Ovary (tissue), 3 donors: ENCODE results near the gene TGFBR1.

Experiments used
- EP300 ChIP-seq: sonication (generic); formaldehyde crosslinking; IDR thresholded peaks from one replicate; pipeline ENCODE4 v1.6.1; 2017; ENCODE audit warnings: antibody characterized with exemption
- POLR2A ChIP-seq: fragments of 450-650 bp; IDR thresholded peaks from one replicate; pipeline ENCODE4 v1.6.1; 2017; ENCODE audit warnings: antibody characterized with exemption, mild to moderate bottlenecking, moderate library complexity
- TF ChIP-seq, protein P1 (sequence below), 3 donors: fragments of 450-650 bp in 2 of 3; fragments of 200-600 bp in 1 of 3; IDR thresholded peaks; one replicate each; pipeline versions ENCODE4 v1.5.1 to v1.8.0; 2016 to 2022; ENCODE audit warnings: antibody characterized with exemption in 3 of 3, mild to moderate bottlenecking in 1 of 3
- donor health status: DM: no; HTN: no; CAD: no.

DNA sequence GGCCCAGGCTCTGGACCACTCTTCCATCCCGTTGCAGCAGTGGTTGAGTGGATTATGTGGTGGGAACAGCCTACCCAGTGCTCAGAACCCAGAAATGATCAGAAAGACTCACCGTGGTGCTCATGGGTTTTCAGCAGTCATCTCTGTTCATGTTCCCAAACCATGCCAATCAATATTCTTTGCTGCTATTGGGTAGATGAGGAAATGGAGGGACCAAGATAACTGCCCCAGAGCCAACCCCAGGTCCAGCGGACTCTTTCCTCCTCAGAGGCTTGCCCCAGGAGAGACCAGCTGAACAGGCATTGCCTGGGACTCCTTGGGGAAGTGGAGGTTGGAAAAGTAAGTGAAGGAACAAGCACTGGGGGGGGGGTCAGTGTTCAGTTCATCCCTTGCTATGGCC lies 78.7 kb downstream of the TGFBR1 start:
- no peak for TF ChIP-seq EP300
- TF ChIP-seq, protein P1, sequence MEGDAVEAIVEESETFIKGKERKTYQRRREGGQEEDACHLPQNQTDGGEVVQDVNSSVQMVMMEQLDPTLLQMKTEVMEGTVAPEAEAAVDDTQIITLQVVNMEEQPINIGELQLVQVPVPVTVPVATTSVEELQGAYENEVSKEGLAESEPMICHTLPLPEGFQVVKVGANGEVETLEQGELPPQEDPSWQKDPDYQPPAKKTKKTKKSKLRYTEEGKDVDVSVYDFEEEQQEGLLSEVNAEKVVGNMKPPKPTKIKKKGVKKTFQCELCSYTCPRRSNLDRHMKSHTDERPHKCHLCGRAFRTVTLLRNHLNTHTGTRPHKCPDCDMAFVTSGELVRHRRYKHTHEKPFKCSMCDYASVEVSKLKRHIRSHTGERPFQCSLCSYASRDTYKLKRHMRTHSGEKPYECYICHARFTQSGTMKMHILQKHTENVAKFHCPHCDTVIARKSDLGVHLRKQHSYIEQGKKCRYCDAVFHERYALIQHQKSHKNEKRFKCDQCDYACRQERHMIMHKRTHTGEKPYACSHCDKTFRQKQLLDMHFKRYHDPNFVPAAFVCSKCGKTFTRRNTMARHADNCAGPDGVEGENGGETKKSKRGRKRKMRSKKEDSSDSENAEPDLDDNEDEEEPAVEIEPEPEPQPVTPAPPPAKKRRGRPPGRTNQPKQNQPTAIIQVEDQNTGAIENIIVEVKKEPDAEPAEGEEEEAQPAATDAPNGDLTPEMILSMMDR (IDR thresholded peaks at IDR 0.05), result no peak
- TF ChIP-seq POLR2A, result no peak
